ENCODE results near the gene SFMBT2. TPM values are rescaled to one million over a fixed set of nuclear protein-coding genes. Genes with fewer than 3 reads are reported as not detected.
"Not testable (repeated sequence)": the region's sequence is repeated elsewhere in the genome, so short reads cannot be mapped to it uniquely, and the experiment has no call there.

SFMBT2 gene
- total RNA-seq, 1 donor, result 2.0 TPM

DNA sequence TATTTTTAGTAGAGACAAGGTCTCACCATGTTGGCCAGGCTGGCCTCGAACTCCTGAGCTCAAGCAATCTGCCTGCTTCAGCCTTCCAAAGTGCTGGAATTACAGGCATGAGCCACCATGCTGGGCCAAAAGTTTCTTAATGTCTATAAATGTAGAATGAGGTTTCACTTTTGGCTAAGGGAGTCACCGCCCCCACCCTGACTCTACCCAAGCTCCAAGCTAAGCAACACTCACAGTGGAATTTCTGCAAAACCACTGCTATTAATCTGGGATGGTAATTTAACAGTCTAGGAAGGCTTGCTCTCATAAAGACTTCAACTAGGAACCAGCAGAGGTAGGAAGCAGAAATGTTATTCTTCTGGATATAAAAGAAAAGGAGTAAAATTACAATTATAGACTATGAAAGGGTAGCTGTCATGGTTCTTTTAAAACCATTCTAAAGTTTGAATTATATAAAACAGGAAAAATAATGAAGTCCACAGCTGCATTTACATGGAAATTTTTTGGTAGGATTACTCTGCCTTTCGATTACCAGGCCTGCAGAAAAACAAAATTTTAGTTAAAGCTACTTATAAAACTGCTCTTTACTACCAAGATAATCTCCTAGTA, 211.6 kb downstream of the SFMBT2 start:
- DNase-seq (ENCODE audit: low read depth), result peak; percentile 1
- TF ChIP-seq, protein P1, sequence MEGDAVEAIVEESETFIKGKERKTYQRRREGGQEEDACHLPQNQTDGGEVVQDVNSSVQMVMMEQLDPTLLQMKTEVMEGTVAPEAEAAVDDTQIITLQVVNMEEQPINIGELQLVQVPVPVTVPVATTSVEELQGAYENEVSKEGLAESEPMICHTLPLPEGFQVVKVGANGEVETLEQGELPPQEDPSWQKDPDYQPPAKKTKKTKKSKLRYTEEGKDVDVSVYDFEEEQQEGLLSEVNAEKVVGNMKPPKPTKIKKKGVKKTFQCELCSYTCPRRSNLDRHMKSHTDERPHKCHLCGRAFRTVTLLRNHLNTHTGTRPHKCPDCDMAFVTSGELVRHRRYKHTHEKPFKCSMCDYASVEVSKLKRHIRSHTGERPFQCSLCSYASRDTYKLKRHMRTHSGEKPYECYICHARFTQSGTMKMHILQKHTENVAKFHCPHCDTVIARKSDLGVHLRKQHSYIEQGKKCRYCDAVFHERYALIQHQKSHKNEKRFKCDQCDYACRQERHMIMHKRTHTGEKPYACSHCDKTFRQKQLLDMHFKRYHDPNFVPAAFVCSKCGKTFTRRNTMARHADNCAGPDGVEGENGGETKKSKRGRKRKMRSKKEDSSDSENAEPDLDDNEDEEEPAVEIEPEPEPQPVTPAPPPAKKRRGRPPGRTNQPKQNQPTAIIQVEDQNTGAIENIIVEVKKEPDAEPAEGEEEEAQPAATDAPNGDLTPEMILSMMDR (IDR thresholded peaks at IDR 0.05; ENCODE audit: insufficient read depth, low read length), result no peak
- no peak overlapping the region for H3K4me3 ChIP-seq (ENCODE audit: low read depth, low read length)

DNA sequence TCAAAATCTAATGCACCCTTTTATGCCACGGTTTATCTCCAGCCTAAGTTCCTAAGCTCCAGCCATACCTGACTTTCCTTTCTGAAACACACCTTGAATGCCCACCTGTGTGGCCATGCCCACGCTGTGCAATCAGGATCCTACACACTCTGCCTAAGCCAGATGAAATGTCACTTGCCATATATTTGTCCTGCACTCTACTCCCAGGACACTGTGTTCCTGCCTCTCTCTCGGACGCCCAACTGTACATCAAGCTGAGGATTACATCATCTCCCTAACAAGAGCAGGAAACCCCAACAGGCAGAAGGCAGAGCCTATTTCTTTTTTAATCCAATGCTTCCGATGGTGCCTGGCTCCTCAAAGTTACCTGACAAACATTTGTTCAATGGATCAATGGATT, 214.6 kb downstream of the SFMBT2 start:
- TF ChIP-seq, protein P1 (IDR thresholded peaks at IDR 0.05; ENCODE audit: insufficient read depth, low read length), result no peak
- DNase-seq (ENCODE audit: low read depth), result no peak
- H3K4me3 ChIP-seq (ENCODE audit: low read depth, low read length), result no peak overlapping the region

DNA sequence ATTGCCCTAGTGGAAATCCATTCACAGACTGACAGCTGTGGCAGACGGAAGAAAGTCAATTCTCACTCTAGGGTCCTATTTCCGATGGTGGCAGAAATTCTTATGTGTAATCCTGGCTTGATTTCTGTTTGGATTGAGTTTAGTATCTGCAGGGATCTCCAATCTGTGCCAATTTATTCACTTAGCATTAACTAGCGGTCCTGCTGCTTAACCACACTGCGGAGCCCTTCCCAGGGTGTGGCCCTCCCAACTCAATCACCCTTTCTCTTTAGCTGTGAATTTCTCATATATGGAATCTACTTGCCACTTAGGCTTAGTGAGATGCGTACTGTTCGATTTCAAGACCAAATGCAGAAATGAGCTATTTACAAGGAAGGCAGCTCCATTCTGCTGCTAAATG, 215.7 kb downstream of the SFMBT2 start:
- no peak overlapping the region for H3K4me3 ChIP-seq (ENCODE audit: low read depth, low read length)
- TF ChIP-seq, protein P1 (IDR thresholded peaks at IDR 0.05; ENCODE audit: insufficient read depth, low read length), result no peak
- DNase-seq (ENCODE audit: low read depth), result no peak

DNA sequence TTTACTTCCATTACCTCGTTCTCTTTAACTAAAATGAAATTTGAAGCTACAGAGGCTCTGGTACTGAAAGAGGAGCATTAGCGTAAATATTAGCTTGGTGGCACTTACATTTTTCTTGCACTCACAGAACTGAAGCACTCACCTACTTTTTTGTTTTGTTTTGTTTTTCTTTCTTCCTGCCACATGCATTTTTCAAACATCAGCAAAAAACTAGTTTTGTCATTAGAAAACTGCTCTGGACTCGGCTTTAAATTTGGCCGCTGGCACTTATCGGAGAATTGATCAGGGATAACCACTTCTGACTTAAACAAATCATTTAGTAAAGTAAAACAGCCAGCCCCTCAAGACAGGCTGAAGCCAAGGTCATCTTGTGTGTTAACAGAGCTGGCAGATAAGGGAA, 216.3 kb downstream of the SFMBT2 start:
- no peak for DNase-seq (ENCODE audit: low read depth)
- no peak overlapping the region for H3K4me3 ChIP-seq (ENCODE audit: low read depth, low read length)
- TF ChIP-seq, protein P1 (IDR thresholded peaks at IDR 0.05; ENCODE audit: insufficient read depth, low read length), result no peak

DNA sequence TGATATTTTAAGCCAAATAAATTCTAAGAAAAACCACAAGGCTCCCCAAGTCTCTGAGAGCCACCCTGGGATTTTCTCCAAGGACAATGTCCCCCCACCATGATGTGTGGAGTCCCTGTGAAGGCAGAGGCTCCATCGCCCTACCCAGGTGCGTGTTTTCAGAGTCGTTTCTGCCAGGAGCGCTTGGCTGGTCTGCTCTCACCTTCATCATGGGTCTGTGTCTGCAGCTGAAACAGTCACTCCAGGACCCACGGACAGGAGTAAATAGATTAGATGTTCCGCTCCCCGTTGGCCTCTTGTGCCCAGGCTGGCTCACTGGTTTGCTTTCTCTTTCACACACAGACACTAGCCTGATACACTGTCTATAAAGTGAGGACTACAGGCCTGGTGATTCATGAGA, 217.5 kb downstream of the SFMBT2 start:
- TF ChIP-seq, protein P1 (IDR thresholded peaks at IDR 0.05; ENCODE audit: insufficient read depth, low read length), result no peak
- DNase-seq (ENCODE audit: low read depth), result no peak

DNA sequence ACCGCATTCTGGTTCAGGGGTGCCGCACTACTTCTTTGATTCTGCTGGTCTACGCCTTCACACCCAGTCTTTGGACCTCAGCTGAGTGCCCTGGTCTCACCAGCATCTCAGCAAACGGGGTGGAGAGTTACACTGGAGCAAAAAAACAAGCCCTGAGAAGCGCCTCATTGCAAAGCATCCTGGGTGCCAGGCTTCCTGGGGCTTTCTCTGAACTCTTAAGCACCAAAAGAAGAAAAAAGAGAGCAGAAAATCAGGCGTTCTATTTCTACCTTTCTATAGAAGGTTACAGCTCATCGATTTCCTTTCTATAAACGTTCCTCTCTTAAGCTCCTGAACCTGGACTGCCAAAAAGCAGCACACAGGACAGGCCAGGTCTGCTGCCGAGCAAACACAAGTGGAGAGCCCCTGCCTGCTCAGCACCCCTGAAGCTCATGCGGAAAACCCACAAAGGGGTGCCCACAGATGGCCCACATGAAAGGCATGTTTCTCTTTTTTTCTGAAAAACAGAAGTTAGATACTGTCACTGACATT, 217.9 kb downstream of the SFMBT2 start:
- no peak overlapping the region for H3K4me3 ChIP-seq (ENCODE audit: low read depth, low read length)
- no peak for DNase-seq (ENCODE audit: low read depth)
- TF ChIP-seq, protein P1 (IDR thresholded peaks at IDR 0.05; ENCODE audit: insufficient read depth, low read length), result no peak

More for the DNA sequence above, 217.5 kb downstream of the SFMBT2 start:
- H3K4me3 ChIP-seq (ENCODE audit: low read depth, low read length), result no peak overlapping the region

DNA sequence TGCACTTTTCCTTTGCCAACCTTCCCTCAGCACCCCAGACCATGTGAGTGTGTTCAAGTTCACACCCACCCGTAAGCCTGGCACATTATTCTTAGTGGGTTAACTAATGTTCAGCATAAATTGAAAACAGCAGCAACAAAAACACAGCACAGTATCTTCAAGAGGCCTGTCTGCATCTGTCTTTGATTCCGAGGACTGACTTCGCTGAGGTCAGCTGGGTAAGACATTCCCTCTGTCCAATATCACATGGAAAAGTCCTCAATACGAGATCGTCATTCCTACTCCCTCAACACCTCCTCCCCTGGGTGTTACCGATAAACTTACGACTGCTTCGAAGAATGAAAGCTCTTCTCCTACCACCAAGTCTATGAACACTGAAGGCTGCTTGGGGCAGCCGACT, 218.8 kb downstream of the SFMBT2 start:
- DNase-seq (ENCODE audit: low read depth), result no peak
- TF ChIP-seq, protein P1 (IDR thresholded peaks at IDR 0.05; ENCODE audit: insufficient read depth, low read length), result no peak

DNA sequence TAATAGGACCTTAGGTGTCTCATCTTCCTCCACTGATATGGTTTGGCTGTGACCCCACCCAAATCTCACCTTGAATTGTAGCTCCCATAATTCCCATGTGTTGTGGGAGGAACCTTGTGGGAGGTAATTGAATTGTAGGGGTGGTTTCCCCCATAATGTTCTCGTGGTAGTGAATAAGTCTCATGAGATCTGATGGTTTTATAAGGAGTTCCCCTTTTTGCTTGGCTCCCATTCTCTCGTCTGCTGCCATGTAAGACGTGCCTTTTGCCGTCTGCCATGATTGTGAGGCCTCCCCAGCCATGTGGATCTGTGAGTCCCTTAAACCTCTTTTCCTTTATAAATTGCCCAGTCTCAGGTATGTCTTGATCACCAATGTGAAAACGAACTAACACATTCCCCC, 220.1 kb downstream of the SFMBT2 start:
- not testable (repeated sequence) for DNase-seq (ENCODE audit: low read depth); H3K4me3 ChIP-seq (ENCODE audit: low read depth, low read length)

More for the DNA sequence above, 218.8 kb downstream of the SFMBT2 start:
- H3K4me3 ChIP-seq (ENCODE audit: low read depth, low read length), result no peak overlapping the region
